ENCODE measurements around the gene PLEKHA8. TPM values are rescaled to one million over a fixed set of nuclear protein-coding genes. Genes with fewer than 3 reads are reported as not detected.

PLEKHA8 gene
- total and polyA plus RNA-seq, 2 of the 8 experiments (the other 6 are each of a cell fraction or from before 2014, with no cell fraction given), result 10.7 to 44.0 TPM

DNA sequence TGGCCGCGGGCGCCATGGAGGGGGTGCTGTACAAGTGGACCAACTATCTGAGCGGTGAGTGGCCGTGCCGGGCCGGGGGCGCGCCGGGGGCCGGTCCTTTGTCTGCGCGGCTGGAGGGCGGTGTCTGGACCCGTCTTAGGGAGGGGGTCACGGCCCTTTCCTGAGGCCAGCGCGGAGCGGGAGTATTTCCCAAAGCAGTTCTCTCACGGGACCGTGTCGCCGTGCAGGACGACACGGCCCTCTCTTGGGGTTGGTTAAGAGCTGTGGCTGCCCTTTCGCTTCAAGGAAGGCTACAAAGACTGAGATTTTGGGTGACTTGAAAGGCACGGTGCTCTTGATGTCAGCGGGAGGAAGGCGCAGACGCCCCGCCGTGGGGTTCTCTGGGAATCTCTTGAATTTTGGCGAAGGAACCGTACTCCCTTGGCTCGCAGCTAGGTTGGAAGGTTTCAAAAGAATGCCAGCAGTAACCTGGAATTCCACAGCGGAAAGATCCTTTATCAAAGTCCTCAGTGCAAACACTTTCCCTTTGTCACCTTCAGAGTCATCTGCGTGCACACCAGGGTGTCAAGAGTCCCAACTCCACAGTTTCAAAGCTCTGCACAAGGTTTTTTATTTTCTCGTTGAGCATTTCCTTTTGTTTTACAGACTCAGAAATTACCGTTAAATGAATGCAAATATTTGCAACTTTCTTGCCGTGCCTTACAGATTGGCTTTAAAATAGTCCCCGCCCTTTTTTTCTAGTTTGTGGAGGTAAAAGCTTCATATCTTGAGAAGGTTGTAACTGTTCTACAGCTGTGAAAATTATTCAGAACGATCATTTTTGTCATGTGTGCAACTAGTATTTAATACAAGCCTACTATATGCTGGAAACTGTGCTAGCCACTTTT is 780 bp downstream of the PLEKHA8 start:
- Histone ChIP-seq H3K4ac (replicated peaks; ENCODE audit: insufficient read length, low read depth, low read length) (no peak overlapping the region), H3K18ac (ENCODE audit: extremely low read depth, low read length) (peak overlapping the region; percentile 44; the same call in 1 of the 2 replicates), H3K36me3 (ENCODE audit: control insufficient read depth in 2 of 4, insufficient read depth in 4 of 4, low read length in 3 of 4) (no peaks in the 10 kb centered on the region), H2BK20ac (ENCODE audit: low read length) (no peak overlapping the region), H2BK5ac (ENCODE audit: low read depth, low read length) (no peak overlapping the region), H4K91ac (replicated peaks; ENCODE audit: insufficient read length, low read length) (peak overlapping the region; percentile 39), H3K27ac (ENCODE audit: low read depth, low read length) (peak overlapping the region; percentile 46; the same call in 1 of the 2 replicates), H3K4me2 (ENCODE audit: insufficient read depth in 1 of 2, low read depth in 2 of 2, low read length in 2 of 2) (peak overlapping the region; percentile 85 to 96), H3K27me3 (replicated peaks in 1 of 4; ENCODE audit: control insufficient read depth in 3 of 4, extremely low read depth in 1 of 4, insufficient read depth in 3 of 4, low read length in 3 of 4) (no peaks in the 10 kb centered on the region), H3K9me3 (ENCODE audit: insufficient read depth in 2 of 2, low read depth in 1 of 2, low read length in 1 of 2) (no peaks in the 10 kb centered on the region), H2AK5ac (ENCODE audit: low read depth, low read length) (no peak overlapping the region), H3K23ac (ENCODE audit: insufficient read length) (no peak overlapping the region), H2BK15ac (ENCODE audit: low read length) (no peak overlapping the region), H3K9ac (replicated peaks in 1 of 4; ENCODE audit: extremely low read depth in 1 of 4, low read depth in 3 of 4, low read length in 3 of 4) (peak overlapping the region in 3 of 4 experiments; percentile 15 to 62 (median 57); a peak in 6 of 7 replicates), H2AFZ (ENCODE audit: low read length) (0 out of 2 replicates have a peak overlapping the region, but pooled peaks have one; percentile 15), H2BK12ac (ENCODE audit: low read depth, low read length) (no peak overlapping the region), H4K8ac (ENCODE audit: extremely low read depth, insufficient read depth, low read length) (peak overlapping the region; percentile 72; the same call in 1 of the 2 replicates), H3K23me2 (ENCODE audit: low read depth, low read length) (peaks cover 11% of the 10 kb centered on the region), H2BK120ac (replicated peaks; ENCODE audit: low read depth, low read length) (no peak overlapping the region), H3K4me3 (ENCODE audit: extremely low read depth in 1 of 4, insufficient read depth in 2 of 4, low read depth in 3 of 4, low read length in 4 of 4) (peak overlapping the region; percentile 83 to 97 (median 90)), H3K14ac (ENCODE audit: insufficient read length) (no peak overlapping the region), H3K79me1 (ENCODE audit: low read depth, low read length) (peaks cover 2% of the 10 kb centered on the region; the same call in 1 of the 2 replicates), H4K5ac (ENCODE audit: insufficient read length, low read depth, low read length) (no peak overlapping the region), H4K20me1 (replicated peaks in 1 of 2; ENCODE audit: control insufficient read depth in 1 of 2, insufficient read depth in 2 of 2, low read length in 2 of 2) (peaks cover 0 to 10% of the 10 kb centered on the region in 2 experiments), H3K56ac (replicated peaks; ENCODE audit: insufficient read length, low read depth, low read length) (peak overlapping the region; percentile 87), H3K4me1 (replicated peaks in 1 of 4; ENCODE audit: control insufficient read depth in 3 of 4, insufficient read depth in 4 of 4, low read length in 3 of 4) (peaks cover 0 to 13% (median 5%) of the 10 kb centered on the region in 4 experiments; a peak in 5 of 7 replicates), H3K79me2 (ENCODE audit: control insufficient read depth in 1 of 2, insufficient read depth in 2 of 2, low read length in 2 of 2) (peaks cover 8 to 69% of the 10 kb centered on the region in 2 experiments)
- POLR2A ChIA-PET (ENCODE audit: partially characterized antibody), result interaction anchor here (0.7 to 1.6 kb wide), 7 partner anchors 12 to 78 kb away, joined by 3 to 7 read pairs (median 3); partner anchors contain the start of gene SCRN1
- 1% methylated on average over 37 of the region's 42 CpGs; no CpG with 5 or more reads in 1 of the 2 experiments for WGBS, 2 experiments (ENCODE audit: extremely low coverage in 1 of 2, insufficient coverage in 1 of 2, insufficient read length in 1 of 2, insufficient replicate concordance in 2 of 2, low coverage in 1 of 2, low lambda C conversion rate in 2 of 2, missing lambda C conversion rate in 1 of 2)
- FAIRE-seq (peak; percentile 57), DNase-seq (ENCODE audit: low read depth in 1 of 2, low spot score in 2 of 2) (no peak)
- TF ChIP-seq SIN3A (conservative IDR thresholded peaks at IDR 0.05 in 1 of 2, IDR thresholded peaks at IDR 0.05 in 1 of 2; ENCODE audit: low read depth in 1 of 2, low read length in 2 of 2) (peak in 1 of 2 experiments; percentile 65; a peak in 2 of 4 replicates), PHF8 (conservative IDR thresholded peaks at IDR 0.05; ENCODE audit: low read depth, low read length) (peak; percentile 73), HDAC2 (IDR thresholded peaks at IDR 0.05; ENCODE audit: borderline replicate concordance in 1 of 2, low read depth in 2 of 2, low read length in 2 of 2) (peak in 1 of 2 experiments; percentile 16; a peak in 1 of 4 replicates), SUZ12 (IDR thresholded peaks at IDR 0.05; ENCODE audit: low read length) (no peak), TEAD4 (IDR thresholded peaks at IDR 0.05; ENCODE audit: low read depth, low read length) (peak; percentile 35; the same call in 1 of the 2 replicates), SAP30 (IDR thresholded peaks at IDR 0.05; ENCODE audit: insufficient read depth, insufficient replicate concordance, low read length) (peak; percentile 60), CBX8 (IDR thresholded peaks at IDR 0.05; ENCODE audit: borderline replicate concordance, low read depth, low read length) (no peak), NRF1 (IDR thresholded peaks at IDR 0.05; ENCODE audit: low read depth, low read length) (no peak)
- CTCF ChIA-PET (ENCODE audit: partially characterized antibody), result interaction anchor here (0.6 to 1.7 kb wide), 5 partner anchors 18 to 51 kb away, joined by 3 to 5 read pairs (median 3); no protein-coding TSS in a partner anchor
